ENCODE data around the gene ITGA4. TPM values are rescaled to one million over a fixed set of nuclear protein-coding genes. Genes with fewer than 3 reads are reported as not detected.

The ITGA4 gene
- total RNA-seq, 1 experiment from 2014 or later: not detected

DNA sequence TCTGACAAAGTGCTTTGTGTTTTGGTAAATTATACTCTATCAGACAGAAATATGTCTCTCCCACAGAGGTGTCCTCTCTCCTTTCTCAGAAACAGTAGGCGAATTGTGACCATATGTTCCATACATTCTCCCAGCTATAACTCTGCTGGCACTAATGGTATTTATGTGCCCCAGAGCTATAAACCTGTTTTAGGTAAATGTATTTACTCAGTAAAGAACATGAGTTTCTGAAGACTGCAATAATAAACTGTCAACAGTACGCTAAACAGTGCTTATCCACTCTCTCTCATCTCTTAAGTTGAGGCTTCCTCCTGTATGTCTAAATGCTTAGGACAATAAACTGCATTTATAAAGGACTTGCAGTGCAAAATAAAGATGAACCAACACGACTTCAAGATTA, 58.5 kb downstream of the ITGA4 start:
- no peak for DNase-seq (ENCODE audit: low spot score)

DNA sequence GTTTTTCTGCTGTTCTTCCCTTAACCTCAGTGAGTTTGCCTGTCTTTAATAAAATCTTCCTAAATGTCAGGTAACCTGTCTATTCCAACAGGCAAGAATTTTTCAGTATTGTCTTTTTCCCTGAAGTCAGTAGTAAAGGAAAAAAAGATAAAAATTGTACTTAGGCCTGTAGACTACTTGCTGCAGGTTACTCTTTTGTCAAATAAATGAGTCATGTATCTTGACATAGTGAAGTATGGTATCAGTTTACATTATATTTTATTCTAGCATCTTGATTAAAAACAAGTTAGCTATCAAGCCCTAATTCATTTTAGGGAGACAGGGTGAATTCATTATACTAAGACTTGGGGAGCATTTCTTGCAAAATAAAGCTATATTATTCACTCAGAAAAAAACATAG, 59.8 kb downstream of the ITGA4 start:
- DNase-seq (ENCODE audit: low spot score): no peak

DNA sequence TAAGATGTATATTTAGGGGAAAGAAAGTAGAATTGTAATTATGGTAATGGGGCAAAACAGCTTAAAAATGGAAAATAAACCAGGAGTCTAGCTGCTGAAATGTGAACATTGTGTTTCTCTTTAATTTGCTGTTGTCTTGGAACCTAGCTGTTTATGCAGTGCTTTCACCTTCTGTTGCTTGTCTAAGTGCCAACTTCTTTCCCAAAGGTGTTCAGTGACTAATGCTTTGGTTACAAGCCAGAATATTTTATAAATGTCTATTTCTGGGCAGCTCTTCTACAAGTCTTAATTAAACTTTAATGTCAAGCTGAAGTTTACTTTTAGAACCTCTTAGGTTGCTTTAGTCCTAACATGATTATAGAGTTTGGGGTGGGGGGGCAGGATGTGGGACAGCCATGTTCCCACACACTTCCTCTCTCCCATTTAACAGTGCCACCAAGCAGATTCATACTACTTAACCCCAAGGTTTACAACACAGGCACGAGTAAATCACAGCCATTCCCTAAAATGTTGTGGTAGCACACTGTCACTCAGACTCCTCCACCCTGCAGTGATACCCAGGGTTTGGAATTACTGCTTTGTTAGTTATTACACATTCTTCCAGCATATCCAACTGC, 60.6 kb downstream of the ITGA4 start:
- DNase-seq (ENCODE audit: low spot score): no peak

DNA sequence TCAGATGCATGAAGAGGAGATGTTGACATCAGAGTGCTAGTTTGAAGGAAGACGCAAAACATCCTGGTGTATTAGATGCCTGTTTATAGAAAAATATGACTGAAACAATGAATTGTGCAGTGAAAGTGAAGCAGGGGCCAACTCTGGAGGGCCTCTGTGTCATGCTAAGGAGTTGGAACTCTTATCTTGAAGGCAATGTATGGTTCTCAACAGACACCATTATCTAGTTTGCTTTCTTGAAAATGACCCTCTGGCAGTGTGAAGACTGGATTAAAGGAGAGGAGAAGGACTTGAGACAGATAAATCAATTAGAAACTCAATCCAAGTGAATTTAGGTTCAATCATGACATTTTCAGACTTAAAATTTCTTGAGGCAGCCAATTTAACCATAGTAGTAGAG, 63.1 kb downstream of the ITGA4 start:
- no peak for DNase-seq (ENCODE audit: low spot score)

DNA sequence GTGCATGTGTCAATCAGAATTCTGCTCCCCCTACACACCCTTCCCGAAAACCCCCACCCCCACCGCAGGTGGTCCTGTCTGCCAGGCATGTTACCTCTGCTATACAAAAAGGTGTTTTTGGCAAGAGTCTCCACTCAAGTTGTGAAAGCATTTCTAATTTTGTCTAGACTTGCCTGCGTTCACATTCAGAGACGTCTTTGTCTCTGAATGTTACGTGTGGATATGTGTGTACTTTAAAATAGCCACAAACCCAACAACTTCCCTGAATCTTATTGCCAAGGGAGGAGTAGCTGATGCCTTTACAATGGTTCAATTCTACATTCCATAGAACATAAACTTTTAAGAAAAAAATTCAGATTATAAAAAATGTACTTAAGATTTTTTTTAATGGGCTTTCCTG, 66.6 kb downstream of the ITGA4 start:
- DNase-seq (ENCODE audit: low spot score): no peak

DNA sequence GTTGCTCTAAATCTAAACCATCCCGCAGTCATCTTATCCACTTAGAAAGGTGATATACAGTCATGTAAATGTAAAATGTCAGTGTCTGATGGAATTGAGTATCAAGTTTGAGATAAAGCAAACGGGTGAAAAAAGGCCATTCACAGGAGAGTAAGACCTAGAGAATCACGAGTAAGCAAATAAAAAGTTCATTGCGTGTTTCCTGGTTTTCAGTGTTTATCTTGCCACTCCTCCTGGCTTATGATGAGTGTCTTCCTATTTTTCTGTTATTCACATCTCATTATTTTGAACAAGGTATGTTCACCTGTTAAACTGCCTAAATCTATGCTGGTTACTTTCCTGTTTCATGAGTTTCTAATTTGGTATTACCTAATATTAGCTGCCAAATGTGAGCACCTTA, 68.8 kb downstream of the ITGA4 start:
- DNase-seq (ENCODE audit: low spot score): no peak

DNA sequence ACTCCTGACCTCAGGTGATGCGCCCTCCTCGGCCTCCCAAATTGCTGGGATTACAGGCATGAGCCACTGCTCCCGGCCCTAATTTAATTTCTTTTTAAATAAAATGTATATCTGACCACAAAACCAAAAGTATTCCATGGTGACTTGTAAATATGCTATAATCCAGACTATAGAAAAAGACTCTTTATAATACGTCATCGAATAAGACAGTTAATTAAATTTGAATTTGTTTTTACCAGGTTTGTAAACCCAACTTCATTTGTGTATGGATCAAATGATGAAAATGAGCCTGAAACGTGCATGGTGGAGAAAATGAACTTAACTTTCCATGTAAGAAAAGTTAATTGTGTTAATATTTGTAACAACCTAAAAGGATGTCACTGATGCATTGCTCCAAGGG, 69.9 kb downstream of the ITGA4 start:
- DNase-seq (ENCODE audit: low spot score): no peak

DNA sequence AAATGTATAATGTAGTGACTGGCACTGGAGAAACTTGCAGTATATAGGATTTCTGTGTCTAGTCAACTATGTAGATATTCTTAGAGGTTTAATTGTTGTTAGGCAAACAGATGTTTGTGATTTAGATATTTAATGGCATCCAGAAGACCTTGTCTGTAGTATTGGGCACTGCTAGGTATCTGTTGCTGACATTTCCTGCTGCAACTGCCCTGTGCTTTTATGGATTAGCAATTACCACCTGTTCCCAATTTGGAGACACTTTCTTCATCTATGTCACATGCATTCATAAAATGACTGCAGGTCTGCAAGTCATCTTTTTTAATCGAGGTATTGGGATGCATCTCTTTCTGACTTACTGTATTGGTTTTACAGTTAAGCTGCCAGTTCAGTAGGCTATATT, 71.3 kb downstream of the ITGA4 start:
- DNase-seq (ENCODE audit: low spot score): no peak

DNA sequence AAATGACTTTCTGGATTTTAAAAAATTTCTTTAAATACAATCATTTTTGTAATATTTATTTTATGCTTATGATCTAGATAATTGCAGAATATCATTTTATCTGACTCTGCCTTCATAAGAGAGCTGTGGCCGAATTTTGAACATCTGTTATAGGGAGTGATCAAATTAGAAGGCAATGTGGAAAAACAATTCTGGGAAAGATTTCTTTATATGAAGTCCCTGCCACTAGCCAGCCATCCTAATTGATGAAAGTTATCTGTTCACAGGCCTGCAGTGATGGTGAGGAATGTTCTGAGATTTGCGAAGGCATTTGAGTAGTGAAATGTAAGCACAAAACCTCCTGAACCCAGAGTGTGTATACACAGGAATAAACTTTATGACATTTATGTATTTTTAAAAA, 79.5 kb downstream of the ITGA4 start:
- no peak for DNase-seq (ENCODE audit: low spot score)

DNA sequence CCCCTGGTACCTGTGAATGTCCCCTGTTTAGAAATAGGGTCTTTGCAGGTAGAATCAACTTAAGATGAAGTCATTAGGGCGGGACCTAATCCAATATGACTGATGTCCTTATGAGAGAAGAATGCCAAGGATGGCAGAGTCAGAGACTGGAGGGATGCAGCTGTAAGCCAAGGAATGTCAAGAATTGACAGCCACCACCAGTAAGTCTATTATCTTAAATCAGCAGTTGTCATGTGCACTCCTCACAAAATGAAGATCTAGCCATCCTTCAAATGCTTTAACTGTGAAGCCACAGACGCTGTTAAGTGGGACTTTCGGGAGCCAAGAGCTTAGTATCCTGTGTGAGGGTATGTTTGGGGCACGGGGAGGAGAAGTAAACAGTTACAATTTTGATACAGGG, 83.2 kb downstream of the ITGA4 start:
- no peak for DNase-seq (ENCODE audit: low spot score)

DNA sequence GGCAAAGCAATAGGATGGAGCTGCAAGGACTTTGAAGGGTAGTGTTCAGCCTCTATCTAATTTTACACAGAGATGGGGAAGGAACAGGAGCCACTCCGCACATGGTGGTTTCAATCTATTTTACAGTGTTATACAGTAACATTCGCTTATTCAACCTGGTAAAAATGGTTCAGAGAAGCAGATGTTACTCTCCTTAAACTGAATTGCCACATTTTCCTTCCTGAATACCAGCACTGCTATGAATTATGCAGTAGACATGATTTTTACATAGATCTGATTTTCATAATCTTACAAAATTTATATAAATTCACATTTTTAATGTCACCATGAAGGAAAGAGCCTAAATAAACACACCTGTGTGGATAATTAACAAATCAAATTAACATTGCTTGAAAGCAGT, 85.0 kb downstream of the ITGA4 start:
- DNase-seq (ENCODE audit: low spot score): no peak

DNA sequence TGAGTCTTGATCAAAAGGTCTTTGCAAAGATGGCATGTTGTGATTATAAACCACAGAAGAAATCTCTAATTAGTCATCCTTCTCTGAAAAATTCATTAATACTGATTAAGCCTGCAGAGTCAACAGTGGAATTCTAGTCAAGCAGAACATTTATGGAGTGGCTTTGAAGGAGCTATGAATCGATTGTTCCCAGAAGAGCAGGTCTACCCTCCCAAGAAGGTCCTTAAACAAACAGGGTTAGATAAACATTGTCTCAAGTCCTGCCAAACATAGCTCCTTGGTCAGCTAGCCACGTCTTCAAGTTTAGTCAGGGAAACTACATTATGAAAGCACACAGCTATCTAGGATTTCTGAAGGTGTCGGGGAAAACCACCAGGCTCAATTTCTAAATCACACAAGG, 88.9 kb downstream of the ITGA4 start:
- DNase-seq (ENCODE audit: low spot score): peak; percentile 75

DNA sequence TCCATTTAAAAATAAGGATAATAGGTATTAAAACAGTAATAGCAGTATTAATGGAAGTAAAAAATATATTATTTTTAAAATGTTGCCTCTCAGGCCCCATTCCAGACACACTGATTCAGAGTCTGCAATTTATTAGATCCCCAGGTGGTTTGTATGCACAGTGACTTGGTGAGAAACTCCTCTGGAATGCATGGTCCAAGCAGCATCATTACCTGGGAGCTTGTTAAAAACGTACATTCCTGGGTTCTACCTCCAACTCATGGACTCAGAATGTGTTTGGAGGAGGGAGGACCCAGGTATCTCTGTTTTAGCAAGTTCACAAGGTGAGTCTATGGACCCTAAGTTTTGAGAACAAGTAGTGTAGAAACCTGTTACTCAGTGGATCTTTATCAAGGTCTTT, 95.6 kb downstream of the ITGA4 start:
- peak; percentile 30 for DNase-seq (ENCODE audit: low spot score)

DNA sequence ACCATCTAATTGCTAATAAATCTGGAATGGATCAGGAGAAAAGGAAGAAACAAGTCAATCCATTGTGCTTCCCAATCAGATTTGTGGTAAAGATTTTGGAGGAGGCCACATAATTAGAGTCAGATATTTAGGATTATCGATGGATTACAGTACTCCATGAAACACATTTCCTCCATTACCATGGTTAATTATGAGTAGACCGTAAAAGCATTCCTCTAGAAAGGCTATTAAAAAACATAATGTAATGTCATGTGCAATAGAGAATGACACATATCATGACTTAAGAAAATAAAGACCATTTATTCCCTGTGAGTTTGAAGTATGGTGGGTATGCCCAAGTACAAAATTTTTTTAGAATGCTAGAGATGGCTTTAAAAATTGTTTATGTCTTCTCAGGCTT, 96.1 kb downstream of the ITGA4 start:
- DNase-seq (ENCODE audit: low spot score): no peak

DNA sequence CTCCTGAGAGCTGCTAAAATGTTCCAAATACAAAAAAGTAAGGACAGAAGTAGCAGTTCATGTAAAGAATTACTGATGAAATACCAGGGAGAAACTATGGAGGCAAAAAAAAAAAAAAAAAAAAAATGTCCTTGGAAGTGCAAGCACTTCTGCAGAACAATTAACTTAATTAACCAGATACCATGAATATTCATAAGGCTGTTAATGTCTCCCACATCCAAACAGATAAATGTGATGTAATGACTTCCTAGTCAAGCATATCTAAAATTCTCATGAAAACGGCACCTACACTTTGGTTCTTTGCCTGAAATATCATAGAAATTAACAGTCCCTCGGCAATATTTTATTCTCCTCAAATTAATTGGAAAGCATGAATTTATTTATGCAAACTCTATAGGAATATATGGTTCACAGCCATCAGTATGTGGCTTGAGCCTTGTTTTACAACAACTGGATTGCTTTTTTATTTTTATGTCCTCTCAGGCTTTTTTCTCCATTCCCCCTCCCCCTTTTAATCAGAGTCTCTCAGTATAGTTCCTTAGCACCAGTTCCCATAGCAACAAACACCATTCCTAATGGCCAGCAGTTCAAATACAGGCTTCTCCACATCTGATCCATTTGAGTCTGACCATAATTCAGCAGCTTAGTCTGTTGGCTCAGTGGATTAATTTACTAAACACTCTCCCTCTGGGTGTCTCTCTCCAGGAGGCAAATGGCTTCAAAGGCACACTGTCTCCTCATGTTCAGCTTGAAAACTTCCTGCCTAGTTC, 97.1 kb downstream of the ITGA4 start:
- no peak for DNase-seq (ENCODE audit: low spot score)

DNA sequence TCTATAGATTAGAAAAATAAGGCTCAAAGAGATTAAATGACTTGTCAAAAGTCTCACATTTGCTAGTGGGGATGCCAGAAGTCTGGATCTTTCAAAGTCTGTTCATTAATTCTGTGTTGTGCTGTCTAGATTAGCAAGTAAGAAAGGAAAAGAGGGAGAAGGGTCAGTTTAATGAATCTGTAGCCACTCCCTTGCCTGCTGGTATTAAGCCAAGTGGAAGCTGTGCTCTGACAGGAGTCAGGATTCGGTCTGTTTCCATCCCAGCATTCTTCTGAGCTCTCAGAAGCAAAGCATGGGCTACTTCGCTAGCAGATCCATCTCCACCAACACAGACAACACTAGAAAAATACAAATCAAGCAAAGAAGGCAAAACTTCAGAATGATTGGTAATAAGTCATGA, 101.2 kb downstream of the ITGA4 start:
- DNase-seq (ENCODE audit: low spot score): no peak

DNA sequence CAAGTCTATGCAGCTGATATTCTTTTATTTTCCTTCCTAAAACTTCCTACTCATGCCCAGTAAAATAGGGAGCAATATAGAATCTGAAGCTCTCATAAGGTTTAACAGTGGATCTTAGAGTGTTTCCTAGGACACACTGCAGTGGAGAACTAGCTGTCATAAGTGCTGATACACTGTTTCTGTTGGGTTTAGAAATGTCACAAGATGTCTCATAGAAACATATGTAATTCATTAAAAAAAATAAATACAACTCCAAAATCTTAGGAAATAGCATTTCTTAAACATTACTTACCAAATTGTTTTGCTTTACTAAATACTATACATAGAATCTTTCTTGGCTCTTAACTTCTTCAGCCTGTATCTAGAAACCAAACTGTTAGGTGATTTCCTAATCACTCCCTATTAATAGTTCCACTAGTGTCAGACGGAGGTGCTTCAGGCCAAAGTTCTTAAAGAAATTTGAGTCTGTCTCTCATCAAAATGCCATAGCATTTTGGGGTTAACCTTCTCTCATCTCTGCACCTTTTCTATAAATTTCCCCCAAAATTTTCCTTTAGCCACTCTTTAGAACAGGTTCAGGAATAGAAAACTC, 106.0 kb downstream of the ITGA4 start:
- DNase-seq (ENCODE audit: low spot score): no peak

DNA sequence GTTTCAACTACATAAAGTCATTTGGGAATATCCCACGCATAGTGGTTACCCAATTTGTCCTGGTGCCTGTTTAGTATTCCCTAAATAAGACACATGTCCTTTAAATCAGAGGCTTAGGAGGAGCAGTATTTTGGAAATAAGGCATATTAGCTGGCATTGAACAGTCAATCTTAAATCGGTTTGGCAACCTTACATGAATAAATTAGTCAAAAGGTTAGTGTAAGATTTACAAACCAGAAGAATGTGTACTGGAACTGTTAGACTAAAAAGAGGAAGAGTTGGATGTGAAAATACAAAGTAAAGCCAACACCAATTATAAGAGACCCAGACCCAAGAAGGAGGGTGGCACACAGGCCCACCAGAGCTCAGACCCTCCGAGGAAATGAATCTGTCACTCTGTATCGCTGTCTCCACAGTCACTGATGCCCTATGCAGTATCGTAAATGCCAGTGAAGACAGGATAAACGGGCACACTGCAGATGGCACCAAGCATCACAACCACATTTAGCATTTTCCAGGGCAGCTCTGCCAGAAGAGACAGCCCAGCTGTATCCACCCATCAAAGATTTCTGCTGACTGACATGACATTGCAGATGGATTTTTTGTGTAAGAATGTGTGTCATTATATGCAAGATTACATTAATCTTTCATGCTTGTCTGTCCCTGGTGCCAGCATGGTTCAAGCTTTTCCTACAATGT, 109.3 kb downstream of the ITGA4 start:
- DNase-seq (ENCODE audit: low spot score): no peak

DNA sequence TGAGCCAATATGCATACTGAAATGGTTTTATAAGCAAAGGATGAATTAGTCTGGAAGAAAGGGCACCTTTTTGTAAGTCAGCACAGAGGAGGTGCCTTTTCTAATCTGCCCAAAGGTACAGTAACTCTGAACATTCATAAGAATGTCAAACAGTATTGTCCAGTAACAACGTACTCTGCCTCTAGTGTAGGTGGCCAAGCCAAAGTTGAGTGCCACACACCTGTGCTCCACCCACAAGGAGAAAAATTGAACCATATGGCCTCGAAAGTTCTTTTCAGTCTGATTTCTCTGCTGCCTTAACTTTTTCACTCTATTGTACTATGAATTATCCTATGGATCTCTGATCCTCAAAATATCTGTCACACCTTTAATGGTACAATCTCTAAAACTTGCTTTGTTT, 112.9 kb downstream of the ITGA4 start:
- no peak for DNase-seq (ENCODE audit: low spot score)

DNA sequence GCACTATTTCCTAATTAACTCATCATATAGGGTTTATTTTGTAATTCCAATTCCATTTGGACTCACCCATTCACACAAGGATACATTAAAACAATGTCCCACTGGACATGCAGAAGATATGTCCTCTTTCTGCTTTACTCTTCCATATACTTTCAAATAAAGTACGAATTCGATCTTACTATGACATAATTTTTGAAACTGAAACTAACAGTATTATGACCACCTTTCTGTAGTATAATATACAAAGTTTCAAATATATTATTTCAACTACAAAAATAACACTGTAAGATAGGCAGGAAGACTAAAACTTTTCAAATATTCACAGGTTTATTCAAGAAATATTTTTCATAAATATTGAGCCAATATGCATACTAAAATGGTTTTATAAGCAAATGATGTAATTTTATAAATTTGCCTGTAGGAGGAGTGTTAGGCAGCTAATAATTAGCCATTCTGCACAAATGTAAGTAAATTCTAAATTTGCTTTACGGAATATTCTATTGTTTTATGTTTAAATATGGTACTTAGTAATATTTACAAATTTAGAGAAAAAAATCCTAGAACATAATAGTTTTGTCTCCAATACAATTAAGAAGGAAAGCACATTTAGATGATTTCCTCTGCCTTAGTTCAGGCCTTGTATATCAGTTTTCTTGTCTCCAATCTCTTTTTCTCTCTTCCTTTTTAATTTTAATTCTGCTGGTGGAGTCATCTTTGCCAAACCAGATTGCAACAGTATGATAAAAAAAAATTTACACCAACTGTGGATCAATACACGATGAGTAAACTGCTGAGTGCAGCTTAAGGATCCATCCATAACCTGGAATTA, 113.9 kb downstream of the ITGA4 start:
- DNase-seq (ENCODE audit: low spot score): no peak

DNA sequence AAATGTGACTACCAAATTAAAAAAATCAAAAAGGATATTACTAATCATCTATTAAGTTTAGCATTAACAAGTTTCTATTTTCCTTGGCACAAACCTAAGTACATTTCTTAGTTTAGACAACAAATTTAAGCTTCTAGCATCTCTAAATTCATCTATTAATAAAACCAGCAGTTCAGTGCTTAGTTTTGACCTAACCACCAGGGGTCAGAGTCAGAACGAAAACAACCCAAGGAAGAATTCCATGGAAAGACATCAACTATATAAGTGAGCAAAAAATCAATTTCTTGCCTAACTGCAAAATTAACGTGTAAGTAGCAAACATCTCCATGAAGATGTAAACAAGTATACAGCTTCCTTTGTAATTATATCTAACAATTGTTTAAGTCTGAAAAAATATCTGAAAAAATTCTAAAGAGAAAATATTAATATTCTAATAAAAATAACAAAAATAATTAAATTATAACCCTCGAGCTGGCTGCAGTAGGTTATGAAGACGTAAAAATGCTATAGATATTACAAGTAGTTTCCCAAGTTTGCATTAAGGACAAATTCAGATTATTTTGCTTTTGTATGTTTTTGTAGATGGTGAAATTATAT, 116.1 kb downstream of the ITGA4 start:
- peak; percentile 67 for DNase-seq (ENCODE audit: low spot score)

All from HT-29 (cell line).